Activated CD4-positive, CD25-positive, alpha-beta regulatory T cell treated with anti-CD3 and anti-CD28 coated beads, Interleukin-2, amount 50 U/mL, for 24 hours (primary cell): ENCODE data around the gene ZNF526.
A peak's percentile ranks its signal among the peaks of the same experiment; 100 is the strongest.

Experiments used
- ATAC-seq, 2 donors: fragments of 150-1000 bp; cut with Tn5 transposase; one replicate each; pipeline ENCODE4 v1.10.0; 2021; ENCODE audit warnings: mild to moderate bottlenecking in 1 of 2, moderate library complexity in 1 of 2

ZNF526 gene

GRCh38 chr19:42197375-42197817 is 22.7 kb upstream of the ZNF526 start:
- ATAC-seq: no peak

- ATAC-seq: peak; percentile 65 to 67
Observed at GRCh38 chr19:42198676-42199439, 21.3 kb upstream of the ZNF526 start.

GRCh38 chr19:42199440-42200115 is 20.5 kb upstream of the ZNF526 start:
- ATAC-seq: peak; percentile 49 to 53

- ATAC-seq: no peak
Observed at GRCh38 chr19:42200116-42200715, 19.9 kb upstream of the ZNF526 start.

GRCh38 chr19:42201489-42202289 is 18.4 kb upstream of the ZNF526 start:
- peak; percentile 44 to 53 for ATAC-seq

- no peak for ATAC-seq
Observed at GRCh38 chr19:42202290-42202880, 17.7 kb upstream of the ZNF526 start.

GRCh38 chr19:42203700-42204099 is 16.4 kb upstream of the ZNF526 start:
- ATAC-seq: no peak

- no peak for ATAC-seq
Observed at GRCh38 chr19:42204664-42205063, 15.4 kb upstream of the ZNF526 start.

- no peak for ATAC-seq
Observed at GRCh38 chr19:42206871-42207755, 13.0 kb upstream of the ZNF526 start.

GRCh38 chr19:42207767-42208271 is 12.3 kb upstream of the ZNF526 start:
- peak in 1 of 2 donors; percentile 43 for ATAC-seq

- no peak for ATAC-seq
Observed at GRCh38 chr19:42208612-42209011, 11.5 kb upstream of the ZNF526 start.

GRCh38 chr19:42212886-42213285 is 7.2 kb upstream of the ZNF526 start:
- ATAC-seq: no peak

GRCh38 chr19:42214810-42215485 is 5.2 kb upstream of the ZNF526 start:
- no peak for ATAC-seq

GRCh38 chr19:42216653-42217519 is 3.2 kb upstream of the ZNF526 start:
- ATAC-seq: no peak

- ATAC-seq: peak; percentile 76 to 77
Observed at GRCh38 chr19:42217520-42218437, 2.3 kb upstream of the ZNF526 start, which contains the start of gene DEDD2. DEDD2 (minus strand) TSS chr19:42217677; CDS start chr19:42217007, 670 bp downstream.

- no peak for ATAC-seq
Observed at GRCh38 chr19:42220751-42221097, 612 bp downstream of the ZNF526 start.

- ATAC-seq: no peak
Observed at GRCh38 chr19:42224940-42225717, 5.0 kb downstream of the ZNF526 start.
